Measurements from ENCODE around the gene DCAF7.

GRCh38 chr17:63517825-63518534 is 32.3 kb upstream of the DCAF7 start:
- TF ChIP-seq POLR2A (IDR thresholded peaks at IDR 0.05) (no peak), CTCF (IDR thresholded peaks at IDR 0.05) (no peak)
